IMR-90 (cell line): ENCODE results near the gene LGSN. TPM values are rescaled to one million over a fixed set of nuclear protein-coding genes. Genes with fewer than 3 reads are reported as not detected.

ENCODE experiments used
- ATAC-seq: fragments of 200-7000 bp; cut with Tn5 transposase; 2 replicates; pipeline ENCODE4 v1.9.1; 2020; ENCODE audit warnings: low read depth, mild to moderate bottlenecking, moderate library complexity
- BruUV-seq: library from RNA; stranded (reverse); fragments of 400-500 nt; replicated peaks from 2 replicates; lab custom pipeline; 2021; lab: Mats Ljungman, UMichigan
- CTCF ChIA-PET: fragments of 300-600 bp; formaldehyde crosslinking; extraction: SDS; loops from one replicate; lab custom pipeline; 2021; ENCODE audit warnings: antibody characterized with exemption; lab: Yijun Ruan, JAX
- POLR2A ChIA-PET: fragments of 300-600 bp; sonication (Branson Sonifier 250); formaldehyde crosslinking; loops from one replicate; lab custom pipeline; 2022; ENCODE audit warnings: antibody characterized with exemption; ENCODE audit not compliant: unreplicated experiment; lab: Charles Lee
- DNase-seq: peaks from one replicate; pipeline ENCODE4 v3.0.0; 2013
- H2AFZ ChIP-seq: replicated peaks from 2 replicates; pipeline ENCODE3; 2013; ENCODE audit warnings: low read length, mild to moderate bottlenecking; ENCODE audit not compliant: poor library complexity
- H2AK5ac ChIP-seq: 2 replicates; pipeline ENCODE4 v1.6.1; 2013; ENCODE audit warnings: low read depth, low read length, inconsistent platforms
- H2AK9ac ChIP-seq: replicated peaks from 2 replicates; pipeline ENCODE3; 2013; ENCODE audit warnings: mild to moderate bottlenecking, low read depth, low read length, moderate library complexity; ENCODE audit not compliant: poor library complexity
- H2BK120ac ChIP-seq: 2 replicates; pipeline ENCODE4 v1.6.1; 2013; ENCODE audit warnings: low read depth, low read length, inconsistent platforms
- H2BK15ac ChIP-seq: 3 replicates; pipeline ENCODE4 v1.6.1; 2013; ENCODE audit warnings: low read depth, low read length, inconsistent platforms
- H2BK20ac ChIP-seq: 2 replicates; pipeline ENCODE4 v1.6.1; 2013; ENCODE audit warnings: low read depth, mild to moderate bottlenecking, inconsistent platforms, low read length, moderate library complexity
- H2BK5ac ChIP-seq: 2 replicates; pipeline ENCODE4 v1.6.1; 2013; ENCODE audit warnings: mild to moderate bottlenecking, low read depth, low read length, inconsistent platforms; ENCODE audit not compliant: poor library complexity, severe bottlenecking
- H3K14ac ChIP-seq: replicated peaks from 2 replicates; pipeline ENCODE4 v1.6.1; 2013; ENCODE audit warnings: low read depth, low read length, inconsistent platforms
- H3K18ac ChIP-seq: 2 replicates; pipeline ENCODE4 v1.6.1; 2013; ENCODE audit warnings: low read depth, low read length, control low read depth
- H3K23ac ChIP-seq: 2 replicates; pipeline ENCODE4 v1.6.1; 2013; ENCODE audit warnings: low read depth, low read length, inconsistent platforms
- H3K27ac ChIP-seq: 2 replicates; pipeline ENCODE4 v1.5.1; 2013; ENCODE audit warnings: mild to moderate bottlenecking, control low read depth, low read length; ENCODE audit not compliant: insufficient read depth
- H3K27me3 ChIP-seq: 2 replicates; pipeline ENCODE4 v1.6.1; 2013; ENCODE audit warnings: low read length; ENCODE audit not compliant: control insufficient read depth, insufficient read depth
- H3K36me3 ChIP-seq: 2 replicates; pipeline ENCODE4 v1.6.1; 2013; ENCODE audit warnings: low read length, mixed read lengths; ENCODE audit not compliant: control insufficient read depth, insufficient read depth
- H3K4ac ChIP-seq: 2 replicates; pipeline ENCODE4 v1.6.1; 2013; ENCODE audit warnings: low read depth, low read length, inconsistent platforms
- H3K4me1 ChIP-seq: 2 replicates; pipeline ENCODE4 v1.6.1; 2013; ENCODE audit warnings: low read length, mixed read lengths; ENCODE audit not compliant: control insufficient read depth, insufficient read depth
- H3K4me2 ChIP-seq: 2 replicates; pipeline ENCODE4 v1.6.1; 2013; ENCODE audit warnings: low read depth, mild to moderate bottlenecking, control low read depth, low read length, moderate library complexity
- H3K4me3 ChIP-seq: 2 replicates; pipeline ENCODE4 v1.5.1; 2013; ENCODE audit warnings: low read depth, mild to moderate bottlenecking, control low read depth, low read length, moderate library complexity; ENCODE audit not compliant: insufficient read depth
- H3K56ac ChIP-seq: 2 replicates; pipeline ENCODE4 v1.6.1; 2013; ENCODE audit warnings: low read length, inconsistent platforms; ENCODE audit not compliant: insufficient read depth; ENCODE audit errors: extremely low read depth
- H3K79me1 ChIP-seq, 2 experiments: 2 replicates each; pipeline ENCODE4 v1.6.1; 2013; ENCODE audit warnings: low read length in 2 of 2, inconsistent platforms in 1 of 2, low read depth in 1 of 2
- H3K9ac ChIP-seq: 2 replicates; pipeline ENCODE4 v1.6.1; 2013; ENCODE audit warnings: low read depth, low read length, control low read depth
- H3K9me1 ChIP-seq: 2 replicates; pipeline ENCODE4 v1.6.1; 2013; ENCODE audit warnings: low read length, inconsistent platforms; ENCODE audit not compliant: insufficient read depth
- H3K9me3 ChIP-seq: 2 replicates; pipeline ENCODE4 v1.6.1; 2013; ENCODE audit warnings: low read length; ENCODE audit not compliant: control insufficient read depth, insufficient read depth
- H4K20me1 ChIP-seq: 2 replicates; pipeline ENCODE4 v1.6.1; 2013; ENCODE audit warnings: low read length, inconsistent platforms; ENCODE audit not compliant: insufficient read depth
- H4K5ac ChIP-seq: 2 replicates; pipeline ENCODE4 v1.6.1; 2013; ENCODE audit warnings: mild to moderate bottlenecking, low read depth, low read length, control low read depth
- H4K8ac ChIP-seq, 2 experiments: 2 replicates each; pipeline ENCODE4 v1.6.1; 2013; ENCODE audit warnings: low read depth in 2 of 2, low read length in 2 of 2, control low read depth in 1 of 2, inconsistent platforms in 1 of 2
- H4K91ac ChIP-seq: 2 replicates; pipeline ENCODE4 v1.6.1; 2013; ENCODE audit warnings: low read depth, low read length, inconsistent platforms; ENCODE audit not compliant: insufficient read depth
- BHLHE40 ChIP-seq: fragments of 150-350 bp; IDR thresholded peaks from 2 replicates; pipeline ENCODE4 v1.6.1; 2016; ENCODE audit warnings: mild to moderate bottlenecking, low read depth, low read length
- ELK1 ChIP-seq: fragments of 150-350 bp; IDR thresholded peaks from 2 replicates; pipeline ENCODE4 v1.6.1; 2016; ENCODE audit warnings: low read depth, mild to moderate bottlenecking, low read length, moderate library complexity, borderline replicate concordance
- FOS ChIP-seq: fragments of 150-350 bp; IDR thresholded peaks from 2 replicates; pipeline ENCODE4 v1.6.1; 2016; ENCODE audit warnings: low read depth, low read length
- MAFK ChIP-seq: IDR thresholded peaks from 2 replicates; pipeline ENCODE4 v1.6.1; 2012; ENCODE audit warnings: low read depth, low read length, improper control_type of control experiment
- NFE2L2 ChIP-seq: fragments of 150-350 bp; IDR thresholded peaks from 2 replicates; pipeline ENCODE4 v1.6.1; 2016; ENCODE audit warnings: low read depth, mild to moderate bottlenecking, low read length
- RFX5 ChIP-seq: IDR thresholded peaks from 2 replicates; pipeline ENCODE4 v1.8.0; 2012; ENCODE audit warnings: low read depth, mild to moderate bottlenecking, low read length, moderate library complexity
- USF2 ChIP-seq: fragments of 150-350 bp; IDR thresholded peaks from 2 replicates; pipeline ENCODE4 v1.6.1; 2017; ENCODE audit warnings: mild to moderate bottlenecking, antibody characterized with exemption, low read length, low read depth
- WGBS, 2 experiments: methylation state at CpG; one replicate each; pipeline versions ENCODE4 v1.1.5 to v1.1.7; 2013; ENCODE audit warnings: missing lambda C conversion rate in 2 of 2; ENCODE audit not compliant: insufficient read length in 1 of 2; ENCODE audit errors: extremely low coverage in 2 of 2; 5-methylcytosine and 5-hydroxymethylcytosine counted together
- dilution Hi-C: fragments of 300-500 bp; cut with HindIII; formaldehyde crosslinking; loops from one replicate; pipeline ENCODE4 v1.14.3; 2018; ENCODE audit warnings: low sequenced_read_pairs; ENCODE audit not compliant: unreplicated experiment
- in situ Hi-C: fragments of 300-500 bp; cut with MboI; formaldehyde crosslinking; loops from 3 replicates; pipeline ENCODE4 v1.14.3; 2019; ENCODE audit warnings: low sequenced_read_pairs, inconsistent platforms, mixed read lengths
- intact Hi-C: fragments of 100-400 bp; cut with micrococcal nuclease; formaldehyde crosslinking; loops from 2 replicates; pipeline ENCODE4 v1.10.0; 2022
- polyA plus RNA-seq, 3 experiments: library from polyadenylated mRNA; depleted of rRNA; stranded (reverse); fragments of >200 nt; gene quantifications; 2 replicates each; pipeline ENCODE4 v1.2.3, GENCODE V29; 2012; ENCODE audit warnings: low replicate concordance in 1 of 3
- total RNA-seq: library from RNA; depleted of rRNA; stranded (reverse); fragments of >200 nt; gene quantifications from 2 replicates; pipeline ENCODE4 v1.2.3, GENCODE V29; 2012

LGSN gene
- total and polyA plus RNA-seq, 2 of the 4 experiments (the other 2 are of a cell fraction) = not detected

GRCh38 chr6:63347599-63347998, 27.8 kb upstream of the LGSN start:
- ChIA-PET POLR2A (no interaction called here), CTCF (no interaction called here)
- DNase-seq = peak; percentile 93
- no peaks in the 10 kb centered on the region for H3K9me1 ChIP-seq
- no peak overlapping the region for H3K9ac ChIP-seq
- H4K91ac ChIP-seq = no peak overlapping the region
- in situ Hi-C loops = no loop called here
- H2AK5ac ChIP-seq = no peak overlapping the region
- H4K8ac ChIP-seq = no peak overlapping the region
- peak overlapping the region; percentile 31; the same call in 1 of the 2 replicates for H3K4me2 ChIP-seq
- H3K4me1 ChIP-seq = peaks cover 4% of the 10 kb centered on the region
- H3K27me3 ChIP-seq = no peaks in the 10 kb centered on the region
- no peaks in the 10 kb centered on the region for H3K9me3 ChIP-seq
- no peak overlapping the region for H3K4me3 ChIP-seq
- H3K79me1 ChIP-seq = no peaks in the 10 kb centered on the region
- peak overlapping the region; percentile 15 for H2BK5ac ChIP-seq
- no CpG with 5 or more reads among the region's 2 CpGs for WGBS, 2 experiments
- H3K18ac ChIP-seq = no peak overlapping the region
- no TSS peak for BruUV-seq
- H2AK9ac ChIP-seq = no peak overlapping the region
- no peak overlapping the region for H3K56ac ChIP-seq
- H2BK15ac ChIP-seq = no peak overlapping the region
- TF ChIP-seq NFE2L2 (peak; percentile 52), USF2 (no peak), RFX5 (no peak), FOS (peak; percentile 97), ELK1 (no peak), MAFK (peak; percentile 50; the same call in 1 of the 2 replicates), BHLHE40 (peak; percentile 45; the same call in 1 of the 2 replicates)
- no peak overlapping the region for H2BK120ac ChIP-seq
- no peak overlapping the region for H2AFZ ChIP-seq
- no peak overlapping the region for H4K5ac ChIP-seq
- no peaks in the 10 kb centered on the region for H3K36me3 ChIP-seq
- dilution Hi-C loops = no loop called here
- intact Hi-C loops = no loop called here
- H2BK20ac ChIP-seq = no peak overlapping the region
- peak; percentile 84 for ATAC-seq
- H3K14ac ChIP-seq = no peak overlapping the region
- H3K4ac ChIP-seq = no peak overlapping the region
- no peaks in the 10 kb centered on the region for H4K20me1 ChIP-seq
- no peak overlapping the region for H3K23ac ChIP-seq
- H3K27ac ChIP-seq = no peak overlapping the region
